Renal pelvis (tissue), 4 donors: ENCODE measurements around the gene PRG3. TPM values are rescaled to one million over a fixed set of nuclear protein-coding genes. Genes with fewer than 3 reads are reported as not detected.
"Not testable (repeated sequence)": the region's sequence is repeated elsewhere in the genome, so short reads cannot be mapped to it uniquely, and the experiment has no call there.

Experiments
- DNase-seq: peaks from one replicate; pipeline ENCODE4 v3.0.0-alpha.2; 2013
- polyA plus RNA-seq, 3 donors: library from polyadenylated mRNA; unstranded; fragments of 120-200 nt; gene quantifications; one replicate each; pipeline ENCODE4 v1.2.1, GENCODE V29; 2013; ENCODE audit not compliant: insufficient read length in 3 of 3

The PRG3 gene
- polyA plus RNA-seq, 3 donors, result 0.26 to 0.77 (median 0.52) TPM

- no peak for DNase-seq
Observed at GRCh38 chr11:57391111-57391510, 10.2 kb upstream of the PRG3 start.

DNA sequence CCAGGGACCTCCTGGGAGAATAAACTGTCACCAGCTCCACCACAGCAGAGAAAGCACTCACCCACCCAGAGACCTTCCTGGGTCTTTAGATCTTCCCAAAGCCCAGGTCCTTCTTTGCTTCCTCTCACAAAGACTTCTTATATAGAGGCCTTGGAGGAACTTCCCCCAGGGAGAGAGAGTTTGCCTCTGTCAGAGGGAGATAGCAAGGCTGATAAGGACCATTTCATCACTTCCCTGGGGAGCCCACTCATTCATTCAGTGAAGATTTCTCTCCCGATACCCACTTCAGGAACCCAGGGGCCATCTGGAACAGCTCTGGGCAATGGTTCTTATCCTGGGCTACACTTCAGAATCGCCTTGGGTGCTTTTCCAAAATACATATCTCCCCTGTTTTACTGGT, 9.6 kb upstream of the PRG3 start, which contains the start of gene PRG2:
Gene PRG2, minus strand, starts transcription at position 116 of the 400 bp plus-strand sequence. CDS start 706 bp downstream, outside the sequence.
- DNase-seq, result no peak

DNA sequence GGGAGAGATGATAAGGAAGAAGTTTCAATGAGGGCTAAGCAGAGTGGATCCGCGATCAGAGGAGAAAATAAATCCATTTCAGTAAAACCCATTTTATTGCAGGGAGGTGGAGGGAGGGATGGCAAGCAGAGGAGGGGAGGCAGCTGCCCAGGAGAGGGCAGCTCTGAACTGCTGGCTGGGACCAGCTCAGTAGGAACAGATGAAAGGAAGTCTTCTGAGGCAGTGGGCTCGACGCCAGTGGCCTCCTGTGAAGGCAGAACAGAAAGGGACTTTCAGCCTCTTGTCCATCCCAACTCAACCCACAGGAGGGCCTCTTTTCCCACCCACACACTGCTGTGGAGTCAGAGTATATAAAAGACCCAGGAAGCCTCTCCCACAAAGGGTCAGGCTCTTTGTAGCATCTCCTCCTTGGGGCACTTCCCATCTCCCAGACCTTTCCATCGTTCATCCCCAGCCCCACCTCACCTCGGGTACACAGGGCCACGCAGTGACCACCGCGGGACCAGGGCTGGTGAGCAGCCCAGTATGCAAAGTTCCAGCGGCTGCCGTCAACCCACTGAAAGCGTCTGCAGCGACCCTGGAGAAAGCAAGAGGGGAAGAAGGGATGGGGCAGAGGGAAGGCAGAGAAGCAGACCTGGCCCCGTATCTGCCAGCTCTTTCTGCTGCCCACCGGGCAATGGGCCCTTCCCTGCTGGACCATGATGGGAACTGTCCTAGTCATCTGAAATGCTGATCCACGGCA, 6.5 kb upstream of the PRG3 start:
- no peak for DNase-seq

GRCh38 chr11:57386178-57386940, 5.4 kb upstream of the PRG3 start:
- peak; percentile 51 for DNase-seq

GRCh38 chr11:57379732-57380131, 1.2 kb downstream of the PRG3 start:
- peak; percentile 52 for DNase-seq

GRCh38 chr11:57378186-57378585, 2.8 kb downstream of the PRG3 start:
- DNase-seq, result no peak

DNA sequence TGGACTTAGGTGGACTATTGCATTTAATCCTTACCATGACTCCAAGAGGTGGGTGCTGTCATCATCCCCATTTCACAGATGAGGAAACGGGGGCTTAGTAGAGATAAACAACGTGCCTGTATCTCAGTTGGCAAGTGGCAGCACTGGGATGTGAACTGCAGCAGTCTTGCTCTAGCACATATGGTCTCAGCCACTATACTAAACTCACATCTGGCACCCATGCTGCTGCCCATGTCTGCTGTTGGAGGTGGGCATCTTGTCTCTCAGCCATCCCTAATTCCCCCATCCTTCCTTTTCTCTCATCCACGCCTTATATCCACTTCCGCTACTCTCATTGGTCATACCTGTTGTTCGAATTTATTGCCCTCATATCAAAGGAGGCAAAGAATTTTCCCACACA, 3.8 kb downstream of the PRG3 start:
- no peak for DNase-seq

DNA sequence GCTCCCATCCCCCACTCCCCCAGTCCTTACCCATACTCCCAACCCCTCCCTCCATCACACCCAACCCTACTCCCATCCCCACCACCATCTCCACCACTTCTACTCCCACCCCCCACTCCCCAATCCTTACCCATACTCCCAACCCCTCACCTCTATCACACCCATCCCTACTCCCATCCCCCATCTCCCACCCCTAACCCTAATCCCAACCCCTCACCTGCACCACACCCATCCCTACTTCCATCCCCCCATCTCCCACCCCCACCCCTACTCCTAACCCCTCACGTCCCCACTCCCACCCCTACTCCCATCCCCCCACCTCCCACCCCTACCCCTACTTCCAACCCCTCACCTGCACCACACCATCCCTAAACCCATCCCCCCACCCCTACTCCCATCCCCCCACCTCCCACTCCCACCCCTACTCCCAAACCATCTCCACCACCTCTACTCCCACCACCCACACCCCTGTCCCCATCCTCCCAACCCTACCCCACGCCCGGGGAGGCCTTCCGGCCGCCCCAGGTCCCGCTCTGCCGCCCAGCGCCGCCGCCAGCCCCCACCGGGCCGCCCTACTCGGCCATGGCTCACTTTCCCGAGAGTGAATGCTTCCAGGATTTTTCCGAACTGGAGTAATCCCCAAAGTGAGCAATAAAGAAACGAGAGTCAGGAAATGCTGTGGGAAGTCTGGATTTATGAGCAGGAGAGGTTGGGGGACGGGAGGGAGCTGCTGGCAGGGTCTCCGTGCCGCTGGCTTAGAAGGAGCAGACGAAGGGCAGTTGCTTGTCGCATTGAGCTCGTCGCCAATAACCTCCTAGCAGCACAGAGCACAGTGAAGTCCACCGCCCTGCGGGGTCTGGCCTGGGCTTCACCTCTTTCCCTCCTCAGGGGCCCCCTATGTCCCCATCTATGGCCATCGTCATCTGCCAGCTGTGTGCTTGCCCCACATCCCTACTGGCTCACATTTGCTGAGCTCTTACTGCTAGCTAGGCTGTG, 4.6 kb downstream of the PRG3 start:
- DNase-seq, result no peak

- DNase-seq, result no peak
Observed at GRCh38 chr11:57375490-57375889, 5.5 kb downstream of the PRG3 start.

DNA sequence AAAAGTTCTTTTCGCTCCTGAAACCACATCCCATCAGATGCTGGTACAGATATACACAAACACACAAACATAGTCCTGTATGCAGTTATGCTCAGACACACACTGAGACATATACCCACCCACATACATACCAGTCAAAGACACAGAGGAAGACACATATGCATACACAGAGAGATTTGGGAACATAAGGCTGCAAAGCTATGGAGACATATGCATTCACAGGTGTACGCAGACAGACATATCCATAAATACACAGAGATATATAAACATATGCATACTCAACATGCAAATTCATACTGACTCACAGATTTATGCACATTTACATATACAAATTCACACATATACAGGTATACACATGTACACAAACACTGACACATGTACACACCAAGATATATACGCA, 6.0 kb downstream of the PRG3 start:
- no peak for DNase-seq

- DNase-seq, result no peak
Observed at GRCh38 chr11:57373146-57373545, 7.8 kb downstream of the PRG3 start.

GRCh38 chr11:57370941-57371340, 10.0 kb downstream of the PRG3 start:
- DNase-seq, result no peak

DNA sequence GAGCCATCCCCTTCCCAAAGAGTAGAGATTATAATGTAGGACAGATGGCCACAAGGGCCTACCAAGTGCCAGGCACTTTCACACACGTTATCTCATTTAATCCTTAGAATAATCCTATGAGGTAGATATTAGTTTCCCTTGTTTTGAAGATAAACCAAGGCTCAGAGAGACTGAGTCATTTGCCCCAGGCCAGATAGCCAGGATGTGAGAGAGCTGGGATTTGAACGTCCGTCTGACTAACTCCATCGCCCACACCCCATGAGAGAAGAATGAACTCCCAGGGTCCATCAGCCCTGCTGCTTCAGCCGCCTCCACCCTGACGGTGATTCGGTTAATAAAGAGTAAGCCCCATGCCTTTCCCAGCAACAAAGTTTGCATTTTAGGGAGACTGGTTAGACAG, 10.7 kb downstream of the PRG3 start:
- DNase-seq, result no peak

DNA sequence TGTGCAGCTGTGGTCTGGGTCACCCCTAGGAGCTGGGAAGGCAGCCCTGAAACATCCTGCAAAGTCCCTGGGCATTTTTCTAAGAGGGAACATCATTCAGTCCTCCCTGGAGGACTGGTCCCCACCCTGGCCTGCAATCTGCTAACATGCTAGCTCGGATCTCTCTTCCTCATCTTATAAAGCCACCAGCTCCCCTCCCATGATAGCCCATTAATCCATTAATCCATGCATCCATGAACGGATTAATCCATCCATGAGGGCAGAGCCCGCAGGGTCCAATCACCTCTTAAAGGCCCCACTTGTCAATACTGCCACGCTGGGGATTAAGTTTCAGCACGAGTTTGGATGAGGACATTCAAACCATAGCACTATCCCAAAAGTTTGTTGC, 12.1 kb downstream of the PRG3 start:
- no peak for DNase-seq

DNA sequence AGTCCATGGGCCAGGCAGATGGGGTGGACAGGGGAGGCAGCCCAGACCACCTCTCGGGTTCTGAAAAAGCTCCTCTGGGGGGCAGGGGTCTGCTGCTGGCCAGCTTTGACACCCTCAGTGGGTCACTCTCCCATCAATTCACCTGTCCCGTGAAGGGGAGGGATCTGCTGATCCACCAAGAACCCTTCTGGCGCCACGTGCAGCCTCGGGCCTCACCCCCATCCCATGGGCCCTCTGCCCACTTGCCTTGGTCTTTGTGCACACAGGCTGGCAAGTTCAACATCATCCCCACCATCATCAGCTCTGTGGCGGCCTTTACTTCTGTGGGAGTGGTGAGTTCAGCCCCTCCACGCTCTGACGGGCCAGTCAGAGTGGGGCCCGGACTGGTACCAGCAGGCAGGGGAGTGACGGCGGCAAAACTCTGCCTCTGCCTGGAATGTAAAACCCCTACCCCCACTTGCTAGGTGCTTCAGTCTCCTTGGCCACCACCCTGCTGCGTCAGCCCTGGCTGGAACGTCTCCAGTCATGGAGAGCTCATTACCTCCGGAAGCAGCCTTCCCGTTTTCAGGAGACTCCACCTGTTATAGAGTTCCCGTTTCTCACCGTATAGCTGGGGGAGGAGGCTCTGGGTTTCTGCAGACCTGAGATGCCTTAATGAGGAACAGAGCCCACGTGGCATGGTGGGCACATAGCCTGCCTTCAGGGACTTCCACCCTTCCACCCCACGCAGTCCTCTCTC, 12.7 kb downstream of the PRG3 start:
- no peak for DNase-seq

GRCh38 chr11:57364851-57365660, 15.9 kb downstream of the PRG3 start:
- DNase-seq, result no peak

GRCh38 chr11:57363131-57364080, 17.5 kb downstream of the PRG3 start:
- no peak for DNase-seq

DNA sequence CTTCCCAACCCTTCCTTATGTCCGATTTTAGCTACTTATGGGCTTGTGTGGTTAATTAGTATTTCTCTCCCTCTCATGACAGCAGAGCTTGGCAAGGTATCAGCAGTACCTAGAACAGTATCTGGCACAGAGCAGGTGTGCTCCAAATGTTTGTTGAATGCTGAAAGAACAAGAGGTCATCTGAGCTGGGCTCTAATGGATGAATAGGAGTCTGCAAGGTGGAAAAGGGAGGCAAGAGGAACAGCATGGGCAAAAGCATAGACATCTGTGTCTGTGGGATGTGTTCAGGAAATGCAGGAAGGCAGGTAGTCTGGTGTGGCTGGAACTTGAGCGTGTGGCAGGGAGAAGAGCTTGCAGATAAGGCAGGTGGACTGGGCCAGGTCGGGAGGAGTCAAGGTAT, 19.0 kb downstream of the PRG3 start:
- DNase-seq, result no peak

- not testable (repeated sequence) for DNase-seq
Observed at GRCh38 chr11:57361420-57361819, 19.5 kb downstream of the PRG3 start.
